Keratinocyte (primary cell): ENCODE data around the gene HDAC3.

Source experiments
- EZH2 ChIP-seq: IDR thresholded peaks from one replicate; pipeline ENCODE4 v1.6.1; 2012; ENCODE audit warnings: inconsistent platforms, mild to moderate bottlenecking, low read length, moderate library complexity
- TF ChIP-seq, protein P1 (sequence below), 3 experiments: IDR thresholded peaks in 1 of 3; conservative IDR thresholded peaks in 1 of 3; optimal IDR thresholded peaks in 1 of 3; 2 replicates in 2 of 3; 3 replicates in 1 of 3; pipeline versions ENCODE3 to v1.5.1; 2011; ENCODE audit warnings: low read length in 3 of 3, mild to moderate bottlenecking in 3 of 3, moderate library complexity in 2 of 3, control low read depth in 1 of 3, inconsistent platforms in 1 of 3; ENCODE audit not compliant: insufficient read depth in 2 of 3; ENCODE audit errors: extremely low read depth in 1 of 3

DNA sequence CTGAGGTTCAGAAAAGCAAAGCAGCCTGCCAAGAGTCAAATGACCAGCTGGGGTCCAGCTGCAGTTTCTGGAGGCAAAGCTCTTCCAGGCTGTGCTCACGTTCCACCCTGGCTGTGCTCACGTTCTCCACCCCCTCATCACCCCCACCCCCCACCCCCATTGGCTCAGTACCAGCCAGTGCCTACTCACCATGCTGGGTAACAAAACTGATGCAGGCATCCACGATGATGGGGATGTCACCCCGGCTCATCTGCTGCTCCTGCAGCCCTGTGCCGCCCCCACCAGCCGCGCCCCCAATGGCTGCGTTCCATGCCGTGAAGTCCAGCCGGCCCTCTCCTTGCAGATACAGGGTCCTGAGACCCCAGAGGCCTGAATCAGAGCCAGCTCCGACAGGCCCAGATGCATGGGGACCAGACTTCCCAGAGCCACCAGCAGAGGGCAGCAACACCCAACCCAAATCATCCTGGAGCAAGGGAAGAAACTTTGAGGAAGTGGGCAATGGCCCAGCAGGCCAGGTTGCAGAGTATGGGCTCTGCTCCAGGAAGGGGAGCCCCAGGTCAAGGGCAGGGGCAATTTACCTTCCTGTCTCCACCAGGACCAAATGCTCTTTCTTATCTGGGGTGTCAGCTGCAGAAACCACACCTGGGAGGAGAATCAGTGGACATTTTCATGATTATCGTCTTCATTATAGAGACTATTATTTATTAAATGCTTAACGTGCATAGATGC is 28.2 kb upstream of the HDAC3 start:
- TF ChIP-seq, protein P1, sequence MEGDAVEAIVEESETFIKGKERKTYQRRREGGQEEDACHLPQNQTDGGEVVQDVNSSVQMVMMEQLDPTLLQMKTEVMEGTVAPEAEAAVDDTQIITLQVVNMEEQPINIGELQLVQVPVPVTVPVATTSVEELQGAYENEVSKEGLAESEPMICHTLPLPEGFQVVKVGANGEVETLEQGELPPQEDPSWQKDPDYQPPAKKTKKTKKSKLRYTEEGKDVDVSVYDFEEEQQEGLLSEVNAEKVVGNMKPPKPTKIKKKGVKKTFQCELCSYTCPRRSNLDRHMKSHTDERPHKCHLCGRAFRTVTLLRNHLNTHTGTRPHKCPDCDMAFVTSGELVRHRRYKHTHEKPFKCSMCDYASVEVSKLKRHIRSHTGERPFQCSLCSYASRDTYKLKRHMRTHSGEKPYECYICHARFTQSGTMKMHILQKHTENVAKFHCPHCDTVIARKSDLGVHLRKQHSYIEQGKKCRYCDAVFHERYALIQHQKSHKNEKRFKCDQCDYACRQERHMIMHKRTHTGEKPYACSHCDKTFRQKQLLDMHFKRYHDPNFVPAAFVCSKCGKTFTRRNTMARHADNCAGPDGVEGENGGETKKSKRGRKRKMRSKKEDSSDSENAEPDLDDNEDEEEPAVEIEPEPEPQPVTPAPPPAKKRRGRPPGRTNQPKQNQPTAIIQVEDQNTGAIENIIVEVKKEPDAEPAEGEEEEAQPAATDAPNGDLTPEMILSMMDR (optimal IDR thresholded peaks at IDR 0.05 in 1 of 3, IDR thresholded peaks at IDR 0.05 in 1 of 3, conservative IDR thresholded peaks at IDR 0.05 in 1 of 3; ENCODE audit: extremely low read depth in 1 of 3, insufficient read depth in 2 of 3, low read length in 3 of 3): peak; percentile 91 to 93 (median 92)
- no peak for TF ChIP-seq EZH2
